Measurements from ENCODE around the gene STYXL2. TPM values are rescaled to one million over a fixed set of nuclear protein-coding genes. Genes with fewer than 3 reads are reported as not detected.
A peak's percentile ranks its signal among the peaks of the same experiment; 100 is the strongest.

Gene STYXL2
- total and polyA plus RNA-seq, 3 experiments from 2014 or later = not detected

- Histone ChIP-seq H3K4me1 (ENCODE audit: insufficient read depth, low read length) (peaks cover 8% of the 10 kb centered on the region), H3K27me3 (ENCODE audit: insufficient read depth, low read length, poor library complexity, severe bottlenecking) (no peaks in the 10 kb centered on the region), H3K4me3 (ENCODE audit: low read length) (no peak overlapping the region), H3K36me3 (ENCODE audit: insufficient read depth, low read length) (no peaks in the 10 kb centered on the region), H3K9me3 (ENCODE audit: low read length) (no peaks in the 10 kb centered on the region), H3K27ac (ENCODE audit: low read depth, low read length) (no peak overlapping the region)
- Mint-ChIP-seq H3K4me3 (no peak overlapping the region), H3K9me3 (peaks cover 0 to 3% (median 0%) of the 10 kb centered on the region in 5 donors), H3K36me3 (peaks cover 0 to 4% (median 1%) of the 10 kb centered on the region in 3 donors), H3K27ac (no peak overlapping the region), H3K27me3 (peaks cover 3 to 32% of the 10 kb centered on the region in 2 donors), H3K4me1 (peaks cover 9 to 15% (median 12%) of the 10 kb centered on the region in 3 donors)
- ChIA-PET POLR2A (no interaction called here), CTCF (no interaction called here)
- DNase-seq = no peak
These were observed 7.9 kb downstream of the STYXL2 start for GRCh38 chr1:167101754-167102153.

- Histone ChIP-seq H3K4me3 (ENCODE audit: low read length) (no peak overlapping the region), H3K36me3 (ENCODE audit: insufficient read depth, low read length) (no peaks in the 10 kb centered on the region), H3K27me3 (ENCODE audit: insufficient read depth, low read length, poor library complexity, severe bottlenecking) (no peaks in the 10 kb centered on the region), H3K4me1 (ENCODE audit: insufficient read depth, low read length) (peaks cover 8% of the 10 kb centered on the region), H3K9me3 (ENCODE audit: low read length) (no peaks in the 10 kb centered on the region), H3K27ac (ENCODE audit: low read depth, low read length) (no peak overlapping the region)
- no peak for DNase-seq
- H3K36me3 Mint-ChIP-seq = peaks cover 0 to 2% (median 0%) of the 10 kb centered on the region in 3 donors
- no peaks in the 10 kb centered on the region for H3K9me3 Mint-ChIP-seq
- POLR2A ChIA-PET = no interaction called here
- no peak overlapping the region for H3K4me3 Mint-ChIP-seq
- peaks cover 9 to 15% (median 15%) of the 10 kb centered on the region in 3 donors for H3K4me1 Mint-ChIP-seq
- peaks cover 3 to 26% of the 10 kb centered on the region in 2 donors for H3K27me3 Mint-ChIP-seq
- no peak overlapping the region for H3K27ac Mint-ChIP-seq
- CTCF ChIA-PET = no interaction called here
These were observed 9.2 kb downstream of the STYXL2 start for GRCh38 chr1:167102906-167103573.

- Mint-ChIP-seq H3K27ac (peak overlapping the region in 3 of 8 donors; percentile 1 to 75 (median 30)), H3K4me1 (peaks cover 19 to 24% (median 24%) of the 10 kb centered on the region in 3 donors), H3K4me3 (peak overlapping the region in 1 of 7 donors; percentile 39), H3K36me3 (peaks cover 0 to 7% (median 5%) of the 10 kb centered on the region in 3 donors), H3K9me3 (no peaks in the 10 kb centered on the region), H3K27me3 (peaks cover 3 to 23% of the 10 kb centered on the region in 2 donors)
- no peak for DNase-seq
- Histone ChIP-seq H3K27me3 (ENCODE audit: insufficient read depth, low read length, poor library complexity, severe bottlenecking) (no peaks in the 10 kb centered on the region), H3K4me1 (ENCODE audit: insufficient read depth, low read length) (peaks cover 13% of the 10 kb centered on the region), H3K9me3 (ENCODE audit: low read length) (no peaks in the 10 kb centered on the region), H3K27ac (ENCODE audit: low read depth, low read length) (no peak overlapping the region), H3K4me3 (ENCODE audit: low read length) (no peak overlapping the region), H3K36me3 (ENCODE audit: insufficient read depth, low read length) (no peaks in the 10 kb centered on the region)
- POLR2A ChIA-PET = interaction anchor here (0.7 kb wide), 1 partner anchor 14 kb away, joined by 3 read pairs; the partner anchor contains the start of gene GPA33
- CTCF ChIA-PET = no interaction called here
These were observed 10.4 kb downstream of the STYXL2 start for GRCh38 chr1:167104256-167104633.

GRCh38 chr1:167105271-167106118, 11.6 kb downstream of the STYXL2 start:
- Histone ChIP-seq H3K27me3 (ENCODE audit: insufficient read depth, low read length, poor library complexity, severe bottlenecking) (no peaks in the 10 kb centered on the region), H3K36me3 (ENCODE audit: insufficient read depth, low read length) (no peaks in the 10 kb centered on the region), H3K27ac (ENCODE audit: low read depth, low read length) (no peak overlapping the region), H3K4me1 (ENCODE audit: insufficient read depth, low read length) (peaks cover 23% of the 10 kb centered on the region), H3K9me3 (ENCODE audit: low read length) (no peaks in the 10 kb centered on the region), H3K4me3 (ENCODE audit: low read length) (no peak overlapping the region)
- DNase-seq = no peak
- Mint-ChIP-seq H3K4me1 (peaks cover 32 to 36% (median 36%) of the 10 kb centered on the region in 3 donors), H3K27ac (no peak overlapping the region), H3K9me3 (peaks cover 0 to 8% (median 5%) of the 10 kb centered on the region in 5 donors), H3K4me3 (no peak overlapping the region), H3K27me3 (peaks cover 1 to 15% of the 10 kb centered on the region in 2 donors), H3K36me3 (peaks cover 0 to 14% (median 5%) of the 10 kb centered on the region in 3 donors)
- CTCF ChIA-PET = no interaction called here
- POLR2A ChIA-PET = no interaction called here

GRCh38 chr1:167106119-167106461, 12.2 kb downstream of the STYXL2 start:
- Histone ChIP-seq H3K9me3 (ENCODE audit: low read length) (no peaks in the 10 kb centered on the region), H3K4me1 (ENCODE audit: insufficient read depth, low read length) (peaks cover 23% of the 10 kb centered on the region), H3K36me3 (ENCODE audit: insufficient read depth, low read length) (no peaks in the 10 kb centered on the region), H3K27ac (ENCODE audit: low read depth, low read length) (no peak overlapping the region), H3K27me3 (ENCODE audit: insufficient read depth, low read length, poor library complexity, severe bottlenecking) (no peaks in the 10 kb centered on the region), H3K4me3 (ENCODE audit: low read length) (no peak overlapping the region)
- Mint-ChIP-seq H3K4me1 (peaks cover 38 to 42% (median 42%) of the 10 kb centered on the region in 3 donors), H3K4me3 (no peak overlapping the region), H3K27ac (no peak overlapping the region), H3K36me3 (peaks cover 0 to 20% (median 5%) of the 10 kb centered on the region in 3 donors), H3K27me3 (peaks cover 1 to 9% of the 10 kb centered on the region in 2 donors), H3K9me3 (peaks cover 0 to 11% (median 8%) of the 10 kb centered on the region in 5 donors)
- CTCF ChIA-PET = no interaction called here
- POLR2A ChIA-PET = no interaction called here
- no peak for DNase-seq

- no peak overlapping the region for H3K27ac ChIP-seq (ENCODE audit: low read depth, low read length)
- Mint-ChIP-seq H3K4me1 (peaks cover 40 to 44% (median 44%) of the 10 kb centered on the region in 3 donors), H3K9me3 (peaks cover 0 to 13% (median 8%) of the 10 kb centered on the region in 5 donors), H3K27me3 (peaks cover 6 to 8% of the 10 kb centered on the region in 2 donors), H3K36me3 (peaks cover 0 to 20% (median 5%) of the 10 kb centered on the region in 3 donors), H3K27ac (no peak overlapping the region), H3K4me3 (no peak overlapping the region)
- H3K4me1 ChIP-seq (ENCODE audit: insufficient read depth, low read length) = peaks cover 23% of the 10 kb centered on the region
- no peaks in the 10 kb centered on the region for H3K9me3 ChIP-seq (ENCODE audit: low read length)
- CTCF ChIA-PET = no interaction called here
- no peaks in the 10 kb centered on the region for H3K36me3 ChIP-seq (ENCODE audit: insufficient read depth, low read length)
- DNase-seq = no peak
- no peak overlapping the region for H3K4me3 ChIP-seq (ENCODE audit: low read length)
- POLR2A ChIA-PET = no interaction called here
- no peaks in the 10 kb centered on the region for H3K27me3 ChIP-seq (ENCODE audit: insufficient read depth, low read length, poor library complexity, severe bottlenecking)
These were observed 13.6 kb downstream of the STYXL2 start for GRCh38 chr1:167107456-167107855.

GRCh38 chr1:167109125-167109524, 15.2 kb downstream of the STYXL2 start:
- no peak overlapping the region for H3K27ac ChIP-seq (ENCODE audit: low read depth, low read length)
- no peaks in the 10 kb centered on the region for H3K36me3 ChIP-seq (ENCODE audit: insufficient read depth, low read length)
- no peak for DNase-seq
- ChIA-PET CTCF (interaction anchor here (0.9 to 1.3 kb wide), 3 partner anchors 15 to 199 kb away, joined by 3 to 4 read pairs (median 3); no protein-coding TSS in a partner anchor), POLR2A (interaction anchor here (1.0 kb wide), 1 partner anchor 9 kb away, joined by 3 read pairs; no protein-coding TSS in a partner anchor)
- no peak overlapping the region for H3K4me3 Mint-ChIP-seq
- no peak overlapping the region for H3K4me3 ChIP-seq (ENCODE audit: low read length)
- peaks cover 6 to 8% of the 10 kb centered on the region in 2 donors for H3K27me3 Mint-ChIP-seq
- peaks cover 0 to 20% (median 5%) of the 10 kb centered on the region in 3 donors for H3K36me3 Mint-ChIP-seq
- peaks cover 0 to 13% (median 8%) of the 10 kb centered on the region in 5 donors for H3K9me3 Mint-ChIP-seq
- peak overlapping the region in 5 of 8 donors; percentile 14 to 62 (median 21) for H3K27ac Mint-ChIP-seq
- H3K27me3 ChIP-seq (ENCODE audit: insufficient read depth, low read length, poor library complexity, severe bottlenecking) = no peaks in the 10 kb centered on the region
- peaks cover 22% of the 10 kb centered on the region for H3K4me1 ChIP-seq (ENCODE audit: insufficient read depth, low read length)
- peaks cover 38 to 42% (median 42%) of the 10 kb centered on the region in 3 donors for H3K4me1 Mint-ChIP-seq
- H3K9me3 ChIP-seq (ENCODE audit: low read length) = no peaks in the 10 kb centered on the region

All from CD8-positive, alpha-beta memory T cell (primary cell).